SW480 (cell line): ENCODE results near the gene MPRIP.

Experiments used
- DNase-seq: peaks from one replicate; pipeline ENCODE4 v3.0.0-alpha.2; 2016; ENCODE audit warnings: low spot score

Gene MPRIP

GRCh38 chr17:17237026-17237799 is 195.0 kb downstream of the MPRIP start, which contains the start of gene FLCN:
TSS of gene FLCN (minus strand) at chr17:17237168. CDS start at chr17:17228137, 9,031 bp downstream.
- DNase-seq, result peak; percentile 87

GRCh38 chr17:17239832-17240231 is 197.6 kb downstream of the MPRIP start:
- DNase-seq, result no peak

- DNase-seq, result no peak
These were observed 199.4 kb downstream of the MPRIP start for GRCh38 chr17:17241656-17242055.

- no peak for DNase-seq
These were observed 200.0 kb downstream of the MPRIP start for GRCh38 chr17:17242246-17242645.
